ENCODE measurements around the gene PEX13.
"Not testable (repeated sequence)": the region's sequence is repeated elsewhere in the genome, so short reads cannot be mapped to it uniquely, and the experiment has no call there.

Gene PEX13, protein sequence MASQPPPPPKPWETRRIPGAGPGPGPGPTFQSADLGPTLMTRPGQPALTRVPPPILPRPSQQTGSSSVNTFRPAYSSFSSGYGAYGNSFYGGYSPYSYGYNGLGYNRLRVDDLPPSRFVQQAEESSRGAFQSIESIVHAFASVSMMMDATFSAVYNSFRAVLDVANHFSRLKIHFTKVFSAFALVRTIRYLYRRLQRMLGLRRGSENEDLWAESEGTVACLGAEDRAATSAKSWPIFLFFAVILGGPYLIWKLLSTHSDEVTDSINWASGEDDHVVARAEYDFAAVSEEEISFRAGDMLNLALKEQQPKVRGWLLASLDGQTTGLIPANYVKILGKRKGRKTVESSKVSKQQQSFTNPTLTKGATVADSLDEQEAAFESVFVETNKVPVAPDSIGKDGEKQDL
- total RNA-seq = 19.0 to 29.5 reads per million in 2 donors

GRCh38 chr2:61017556-61018317, at the start of gene PEX13, which contains the start of gene PUS10:
TSS of gene PEX13 (plus strand) at chr2:61017720. CDS start at chr2:61017760, 40 bp downstream.
TSS of gene PUS10 (minus strand) at chr2:61018255. CDS start at chr2:61011890, 6,365 bp downstream.
- peak; percentile 29 to 80 (median 59) for DNase-seq

DNA sequence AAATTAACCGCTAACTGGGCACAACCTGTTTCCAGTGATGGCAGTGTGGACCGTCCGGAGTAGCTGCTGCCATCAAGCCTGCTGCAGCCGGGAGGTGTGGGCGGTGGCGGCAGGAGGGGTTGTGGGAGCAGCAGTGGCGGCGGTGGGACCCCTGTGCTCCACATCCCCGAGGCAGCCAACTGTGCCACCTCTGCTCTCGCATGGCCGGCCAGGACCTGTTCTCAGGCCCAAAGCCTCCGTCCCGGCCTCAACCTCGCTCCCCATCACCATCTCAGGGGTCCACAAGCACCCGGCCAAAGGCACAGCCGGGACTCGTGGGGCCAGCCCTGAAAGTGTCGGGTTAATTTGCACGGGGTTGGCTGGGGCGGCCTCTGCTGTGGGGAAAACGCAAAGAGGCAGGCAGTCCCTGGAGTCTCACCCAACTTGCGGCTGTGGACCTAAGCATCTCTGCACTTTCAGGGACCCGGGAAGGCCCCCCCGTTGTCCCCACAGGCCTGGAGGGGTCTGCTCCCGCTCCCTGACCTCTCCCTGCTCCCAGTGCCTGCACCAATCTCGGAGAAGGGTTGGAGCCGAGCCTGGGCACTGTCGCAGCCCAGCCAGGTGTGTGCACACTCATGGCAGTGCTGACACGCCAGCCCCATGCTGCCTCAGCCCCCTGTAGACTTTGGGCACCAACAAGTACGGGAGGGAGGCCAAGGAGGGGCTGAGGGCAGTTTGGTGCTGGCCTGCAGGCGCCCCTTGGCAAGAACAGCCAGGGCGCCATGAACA, 44.4 kb upstream of the PEX13 start:
- DNase-seq = no peak

GRCh38 chr2:60973705-60974104, 43.8 kb upstream of the PEX13 start:
- no peak for DNase-seq

- no peak for DNase-seq
These were observed 42.9 kb upstream of the PEX13 start for GRCh38 chr2:60974652-60975051.

DNA sequence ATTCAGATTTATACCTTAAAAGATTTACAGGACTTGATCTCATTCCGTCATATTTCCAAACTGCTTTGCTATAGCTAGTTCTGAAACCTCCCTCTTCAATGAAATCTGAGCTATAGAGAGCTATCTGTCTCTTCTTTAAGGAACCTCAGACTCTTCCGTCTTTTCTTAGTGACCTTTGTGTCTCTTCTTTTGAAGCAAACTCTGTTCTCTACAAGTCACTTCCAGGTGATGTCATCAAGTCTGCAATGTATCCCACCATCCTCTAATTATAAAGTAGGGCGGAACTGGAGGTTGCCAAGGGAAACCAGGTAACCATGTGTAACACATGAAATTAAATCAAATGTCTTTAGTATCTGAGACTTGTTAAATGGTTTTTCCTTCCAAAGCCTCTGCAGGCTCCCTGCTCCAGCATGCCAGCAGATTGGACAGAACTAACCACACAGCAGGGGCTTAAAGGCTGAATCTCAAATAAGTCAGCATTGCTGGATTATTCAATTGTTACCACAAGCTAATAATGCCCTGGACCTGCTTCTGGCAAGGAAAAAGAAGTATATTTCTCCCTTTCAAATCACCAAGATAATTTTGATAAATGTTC, 41.2 kb upstream of the PEX13 start:
- no peak for DNase-seq

- peak in 1 of 5 experiments; percentile 65 for DNase-seq
These were observed 40.5 kb upstream of the PEX13 start for GRCh38 chr2:60976875-60977561.

DNA sequence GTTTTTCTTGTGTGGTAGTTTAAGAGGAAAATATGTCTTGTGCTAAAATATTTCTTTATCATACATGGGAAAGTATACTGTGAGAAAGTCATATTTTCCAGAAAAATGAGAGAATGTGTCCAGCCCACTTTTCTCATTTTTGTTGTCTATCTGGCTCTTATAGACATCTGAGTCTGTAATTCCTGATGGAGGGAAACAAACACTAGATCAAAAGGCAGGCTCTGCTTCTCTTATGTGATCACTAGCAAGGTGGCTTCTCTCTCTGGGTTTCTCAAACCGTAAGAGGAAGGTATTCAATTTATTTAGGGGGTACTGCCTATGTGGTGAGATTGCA, 40.0 kb upstream of the PEX13 start:
- DNase-seq = no peak

DNA sequence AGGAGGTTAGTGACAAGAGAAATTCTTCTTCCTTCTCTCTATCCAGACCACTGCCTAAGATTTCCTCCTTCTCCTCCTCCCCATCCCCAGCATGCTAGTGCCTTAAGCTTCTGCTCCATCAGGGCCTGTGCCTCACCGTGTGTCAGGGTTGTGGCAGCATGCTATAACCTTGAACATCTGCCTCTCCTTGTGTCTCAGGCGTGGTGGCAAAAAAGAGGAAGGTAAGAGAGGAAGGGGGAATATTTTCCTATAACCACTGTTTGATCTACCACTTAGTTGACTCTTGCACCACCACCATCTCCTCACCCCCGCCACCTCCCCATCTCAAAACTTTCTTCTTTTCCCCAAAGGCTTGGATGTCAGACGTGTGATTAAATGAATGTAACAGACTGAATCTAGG, 38.3 kb upstream of the PEX13 start:
- no peak for DNase-seq

DNA sequence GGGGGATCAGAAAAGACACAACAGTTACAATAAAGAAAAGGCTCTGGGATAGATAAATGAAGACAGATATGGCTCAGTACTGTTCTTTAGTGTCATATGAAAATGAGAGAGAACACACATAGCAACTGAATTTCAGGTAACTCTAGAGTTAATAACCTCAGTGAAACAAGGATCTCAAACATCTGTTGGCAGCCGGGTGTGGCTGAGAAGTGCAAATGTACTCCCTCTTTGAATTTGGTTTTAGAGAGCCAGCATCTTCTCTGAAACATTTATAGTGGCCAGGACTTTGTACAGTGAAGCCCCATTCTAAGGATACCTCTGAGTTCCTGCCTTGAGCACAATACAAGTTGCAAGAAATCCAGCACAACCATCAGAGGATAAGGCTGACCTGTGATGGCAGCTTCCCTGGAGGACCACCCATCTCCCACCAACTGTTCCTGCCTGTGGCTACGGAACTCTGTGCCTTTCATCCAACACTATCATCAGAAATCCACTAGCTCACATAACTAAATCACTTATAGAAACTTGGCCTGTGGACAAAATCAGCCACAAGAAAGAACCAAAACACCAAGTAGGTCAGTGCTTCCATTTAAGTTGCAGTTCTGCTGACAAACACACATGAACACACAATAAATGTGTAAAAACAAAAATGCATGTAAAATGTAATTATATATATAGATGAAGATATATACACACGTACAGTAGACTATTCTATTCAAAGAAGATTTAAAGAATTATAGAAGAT, 37.3 kb upstream of the PEX13 start:
- DNase-seq = no peak

DNA sequence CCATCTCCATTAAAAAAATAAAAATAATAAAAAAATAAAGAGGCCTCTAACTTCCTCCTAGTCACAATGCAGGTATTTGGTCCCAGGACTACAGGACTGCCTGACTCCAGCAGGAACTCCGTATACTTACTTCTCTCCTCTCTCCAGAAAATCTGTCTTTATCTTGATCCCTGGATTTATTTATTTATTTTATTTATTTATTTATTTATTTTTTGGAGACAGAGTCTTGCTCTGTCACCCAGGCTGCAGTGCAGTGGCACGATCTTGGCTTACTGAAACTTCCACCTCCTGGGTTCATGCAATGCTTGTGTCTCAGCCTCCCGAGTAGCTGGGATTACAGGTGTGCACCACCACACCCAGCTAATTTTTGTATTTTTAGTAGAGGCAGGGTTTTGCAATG, 35.5 kb upstream of the PEX13 start:
- not testable (repeated sequence) for DNase-seq

DNA sequence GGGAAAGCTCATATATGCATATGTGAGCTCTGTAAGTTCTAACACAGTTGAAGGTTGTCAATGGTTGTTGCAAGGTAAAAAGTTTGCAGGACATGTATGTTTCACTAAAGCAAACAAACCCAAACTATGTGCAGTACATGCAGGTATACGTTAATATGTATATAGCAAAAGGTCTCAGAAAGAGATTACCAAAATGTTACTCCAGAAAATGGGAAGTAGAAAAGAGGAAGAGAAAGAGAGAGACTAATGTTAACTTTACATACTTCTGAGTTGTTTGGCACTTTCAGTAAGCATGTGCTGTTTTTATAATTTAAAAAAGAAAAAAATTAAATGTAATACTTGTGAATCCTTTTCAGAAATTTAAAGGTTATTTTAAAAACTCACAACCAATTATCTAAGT, 32.8 kb upstream of the PEX13 start:
- DNase-seq = no peak

DNA sequence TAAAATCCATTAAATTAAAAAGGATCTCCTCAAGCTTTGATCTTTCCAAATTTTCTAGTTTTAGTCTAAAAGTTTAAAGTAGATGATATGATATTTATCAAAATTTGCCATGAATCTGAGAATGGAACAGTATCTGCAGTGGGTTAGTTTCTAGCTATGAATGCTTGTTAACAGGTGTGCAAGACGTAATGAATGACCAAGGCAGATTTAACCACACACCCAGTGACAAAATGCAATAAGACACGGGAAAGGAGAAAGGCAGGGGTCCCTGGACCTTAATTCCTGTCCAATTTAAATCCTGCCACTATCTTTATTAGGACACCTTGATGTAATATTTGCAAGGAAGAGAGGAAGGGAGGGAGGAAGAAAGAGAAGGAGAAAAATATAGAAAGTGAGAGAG, 30.5 kb upstream of the PEX13 start:
- no peak for DNase-seq

GRCh38 chr2:60987656-60988055, 29.9 kb upstream of the PEX13 start:
- not testable (repeated sequence) for DNase-seq

DNA sequence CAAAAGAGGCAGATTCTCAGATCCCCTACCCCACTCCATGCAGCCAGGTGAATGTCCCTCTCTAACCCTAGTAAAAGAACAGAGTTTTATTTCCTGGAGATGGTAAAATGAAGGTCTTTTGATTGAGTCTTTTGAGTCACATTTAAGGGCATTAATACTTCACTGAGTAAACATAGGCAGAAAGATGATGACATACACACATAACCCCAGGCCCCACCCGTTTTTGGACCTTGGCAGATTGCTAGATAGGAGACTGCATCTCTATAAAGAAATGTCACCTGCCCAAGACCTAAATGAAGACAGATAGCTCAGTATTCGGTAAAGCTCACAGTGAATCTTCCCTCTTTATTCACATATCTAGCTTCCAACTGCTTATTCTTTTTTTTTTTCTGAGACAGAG, 28.3 kb upstream of the PEX13 start:
- no peak for DNase-seq

DNA sequence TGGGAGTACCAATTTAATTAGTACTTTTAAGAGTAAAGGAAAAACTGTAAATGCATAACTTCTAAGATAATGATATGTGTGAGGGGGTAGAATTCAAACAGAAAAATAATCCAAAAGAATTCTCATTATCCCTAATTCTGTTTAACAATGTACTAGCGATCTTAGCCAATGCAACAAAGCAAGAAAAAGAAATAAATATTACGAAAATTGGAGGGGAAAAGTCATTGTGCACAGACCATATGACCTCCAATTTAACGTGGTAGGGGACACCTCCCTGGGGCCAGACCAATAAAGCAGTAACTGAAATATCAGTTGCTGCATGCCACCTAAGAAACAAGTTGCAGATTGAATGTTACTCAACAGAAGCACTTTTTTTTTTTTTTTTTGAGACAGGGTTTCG, 25.9 kb upstream of the PEX13 start:
- DNase-seq = no peak

- DNase-seq = peak in 2 of 5 experiments; percentile 43 to 79
These were observed 24.5 kb upstream of the PEX13 start for GRCh38 chr2:60992985-60993392.

GRCh38 chr2:60994131-60994530, 23.4 kb upstream of the PEX13 start:
- DNase-seq = no peak

- DNase-seq = peak in 2 of 5 experiments; percentile 35 to 64
These were observed 18.6 kb upstream of the PEX13 start for GRCh38 chr2:60998628-60999545.

GRCh38 chr2:61005736-61006135, 11.8 kb upstream of the PEX13 start:
- DNase-seq = no peak

- DNase-seq = no peak
These were observed 10.9 kb upstream of the PEX13 start for GRCh38 chr2:61006486-61007105.

Measured in T-helper 2 cell (primary cell).